Measurements from ENCODE around the gene CD226.

Gene CD226

GRCh38 chr18:69947361-69948133, at the start of gene CD226:
Gene CD226 (minus strand): TSS chr18:69947873. CDS start chr18:69947406, 467 bp downstream.
- Histone ChIP-seq H3K9me3 (ENCODE audit: control insufficient read depth, insufficient read depth, low read depth, low read length) (no peaks in the 10 kb centered on the region), H3K27ac (ENCODE audit: extremely low read depth, low read depth, low read length) (no peak within 1 kb of the TSS), H3K36me3 (ENCODE audit: control insufficient read depth in 2 of 2, insufficient read depth in 1 of 2, low read length in 2 of 2) (no peaks in the 10 kb centered on the region), H3K4me1 (ENCODE audit: control insufficient read depth, insufficient read depth, low read length) (no peaks in the 10 kb centered on the region), H3K4me3 (ENCODE audit: low read depth, low read length) (no peak within 1 kb of the TSS)
- ChIA-PET POLR2A (no interaction called here), CTCF (interaction anchor here (0.6 to 1.1 kb wide), 2 partner anchors 11 to 542 kb away, joined by 3 read pairs; no protein-coding TSS in a partner anchor)
- TF ChIP-seq, protein P1, sequence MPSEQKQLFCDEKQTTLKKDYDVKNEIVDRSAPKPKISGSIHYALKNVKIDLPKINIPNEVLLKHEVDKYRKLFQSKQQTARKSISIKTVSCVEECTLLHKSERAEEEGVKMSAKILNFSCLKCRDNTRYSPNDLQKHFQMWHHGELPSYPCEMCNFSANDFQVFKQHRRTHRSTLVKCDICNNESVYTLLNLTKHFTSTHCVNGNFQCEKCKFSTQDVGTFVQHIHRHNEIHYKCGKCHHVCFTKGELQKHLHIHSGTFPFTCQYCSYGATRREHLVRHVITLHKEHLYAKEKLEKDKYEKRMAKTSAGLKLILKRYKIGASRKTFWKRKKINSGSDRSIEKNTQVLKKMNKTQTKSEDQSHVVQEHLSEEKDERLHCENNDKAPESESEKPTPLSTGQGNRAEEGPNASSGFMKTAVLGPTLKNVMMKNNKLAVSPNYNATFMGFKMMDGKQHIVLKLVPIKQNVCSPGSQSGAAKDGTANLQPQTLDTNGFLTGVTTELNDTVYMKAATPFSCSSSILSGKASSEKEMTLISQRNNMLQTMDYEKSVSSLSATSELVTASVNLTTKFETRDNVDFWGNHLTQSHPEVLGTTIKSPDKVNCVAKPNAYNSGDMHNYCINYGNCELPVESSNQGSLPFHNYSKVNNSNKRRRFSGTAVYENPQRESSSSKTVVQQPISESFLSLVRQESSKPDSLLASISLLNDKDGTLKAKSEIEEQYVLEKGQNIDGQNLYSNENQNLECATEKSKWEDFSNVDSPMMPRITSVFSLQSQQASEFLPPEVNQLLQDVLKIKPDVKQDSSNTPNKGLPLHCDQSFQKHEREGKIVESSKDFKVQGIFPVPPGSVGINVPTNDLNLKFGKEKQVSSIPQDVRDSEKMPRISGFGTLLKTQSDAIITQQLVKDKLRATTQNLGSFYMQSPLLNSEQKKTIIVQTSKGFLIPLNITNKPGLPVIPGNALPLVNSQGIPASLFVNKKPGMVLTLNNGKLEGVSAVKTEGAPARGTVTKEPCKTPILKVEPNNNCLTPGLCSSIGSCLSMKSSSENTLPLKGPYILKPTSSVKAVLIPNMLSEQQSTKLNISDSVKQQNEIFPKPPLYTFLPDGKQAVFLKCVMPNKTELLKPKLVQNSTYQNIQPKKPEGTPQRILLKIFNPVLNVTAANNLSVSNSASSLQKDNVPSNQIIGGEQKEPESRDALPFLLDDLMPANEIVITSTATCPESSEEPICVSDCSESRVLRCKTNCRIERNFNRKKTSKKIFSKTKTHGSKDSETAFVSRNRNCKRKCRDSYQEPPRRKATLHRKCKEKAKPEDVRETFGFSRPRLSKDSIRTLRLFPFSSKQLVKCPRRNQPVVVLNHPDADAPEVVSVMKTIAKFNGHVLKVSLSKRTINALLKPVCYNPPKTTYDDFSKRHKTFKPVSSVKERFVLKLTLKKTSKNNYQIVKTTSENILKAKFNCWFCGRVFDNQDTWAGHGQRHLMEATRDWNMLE (tag by site-specific recombination; conservative IDR thresholded peaks at IDR 0.05; ENCODE audit: low read depth): no peak
- TF ChIP-seq ZNF624 (tag by site-specific recombination; IDR thresholded peaks at IDR 0.05) (no peak), ZNF660 (tag by site-specific recombination; IDR thresholded peaks at IDR 0.05) (no peak)
- TF ChIP-seq, protein P2, sequence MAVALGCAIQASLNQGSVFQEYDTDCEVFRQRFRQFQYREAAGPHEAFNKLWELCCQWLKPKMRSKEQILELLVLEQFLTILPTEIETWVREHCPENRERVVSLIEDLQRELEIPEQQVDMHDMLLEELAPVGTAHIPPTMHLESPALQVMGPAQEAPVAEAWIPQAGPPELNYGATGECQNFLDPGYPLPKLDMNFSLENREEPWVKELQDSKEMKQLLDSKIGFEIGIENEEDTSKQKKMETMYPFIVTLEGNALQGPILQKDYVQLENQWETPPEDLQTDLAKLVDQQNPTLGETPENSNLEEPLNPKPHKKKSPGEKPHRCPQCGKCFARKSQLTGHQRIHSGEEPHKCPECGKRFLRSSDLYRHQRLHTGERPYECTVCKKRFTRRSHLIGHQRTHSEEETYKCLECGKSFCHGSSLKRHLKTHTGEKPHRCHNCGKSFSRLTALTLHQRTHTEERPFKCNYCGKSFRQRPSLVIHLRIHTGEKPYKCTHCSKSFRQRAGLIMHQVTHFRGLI (tag by site-specific recombination; IDR thresholded peaks at IDR 0.05): no peak

GRCh38 chr18:69996951-69997798, 49.5 kb upstream of the CD226 start:
- Histone ChIP-seq H3K9me3 (ENCODE audit: control insufficient read depth, insufficient read depth, low read depth, low read length) (no peaks in the 10 kb centered on the region), H3K4me1 (ENCODE audit: control insufficient read depth, insufficient read depth, low read length) (no peaks in the 10 kb centered on the region), H3K36me3 (ENCODE audit: control insufficient read depth in 2 of 2, insufficient read depth in 1 of 2, low read length in 2 of 2) (peaks cover 0 to 10% of the 10 kb centered on the region in 2 experiments; a peak in 1 of 3 replicates), H3K27ac (ENCODE audit: extremely low read depth, low read depth, low read length) (no peak overlapping the region), H3K4me3 (ENCODE audit: low read depth, low read length) (no peak overlapping the region)
- TF ChIP-seq ZNF621 (tag by site-specific recombination; IDR thresholded peaks at IDR 0.05): no peak
- peak; percentile 44; the same call in 1 of the 2 replicates for TF ChIP-seq GLIS1 (tag by site-specific recombination; IDR thresholded peaks at IDR 0.05)
- POLR2A ChIA-PET: no interaction called here
- CTCF ChIA-PET: interaction anchor here (0.7 to 0.8 kb wide), 2 partner anchors 457 to 1150 kb away, joined by 3 to 5 read pairs; no protein-coding TSS in a partner anchor

GRCh38 chr18:69996417-69996816, 48.7 kb upstream of the CD226 start:
- POLR2A ChIA-PET: no interaction called here

More at GRCh38 chr18:69996417-69996816, 48.7 kb upstream of the CD226 start:
- no peak overlapping the region for H3K27ac ChIP-seq (ENCODE audit: extremely low read depth, low read depth, low read length)
- no peaks in the 10 kb centered on the region for H3K9me3 ChIP-seq (ENCODE audit: control insufficient read depth, insufficient read depth, low read depth, low read length)
- CTCF ChIA-PET: interaction anchor here (0.6 to 0.8 kb wide), 3 partner anchors 39 to 1149 kb away, joined by 3 to 7 read pairs (median 5); no protein-coding TSS in a partner anchor
- peaks cover 0 to 5% of the 10 kb centered on the region in 2 experiments; a peak in 1 of 3 replicates for H3K36me3 ChIP-seq (ENCODE audit: control insufficient read depth in 2 of 2, insufficient read depth in 1 of 2, low read length in 2 of 2)
- no peaks in the 10 kb centered on the region for H3K4me1 ChIP-seq (ENCODE audit: control insufficient read depth, insufficient read depth, low read length)
- H3K4me3 ChIP-seq (ENCODE audit: low read depth, low read length): no peak overlapping the region
- TF ChIP-seq ZNF426 (tag by site-specific recombination; IDR thresholded peaks at IDR 0.05): no peak
- no peak for TF ChIP-seq ZNF335 (tag by site-specific recombination; conservative IDR thresholded peaks at IDR 0.05)
- TF ChIP-seq ZNF777 (tag by site-specific recombination; IDR thresholded peaks at IDR 0.05; ENCODE audit: borderline replicate concordance): no peak
- TF ChIP-seq ZNF292 (tag by site-specific recombination; IDR thresholded peaks at IDR 0.05; ENCODE audit: borderline replicate concordance, low read depth): no peak
- TF ChIP-seq REPIN1 (tag by site-specific recombination; IDR thresholded peaks at IDR 0.05; ENCODE audit: low read depth): no peak
- no peak for TF ChIP-seq ZNF184 (tag by site-specific recombination; IDR thresholded peaks at IDR 0.05)

All from HEK293 (cell line).